ENCODE measurements around the gene ELOVL6. TPM values are rescaled to one million over a fixed set of nuclear protein-coding genes. Genes with fewer than 3 reads are reported as not detected.

ELOVL6 gene
- total and polyA plus RNA-seq, 10 of the 15 experiments (the other 5 are each of a cell fraction or from before 2014, with no cell fraction given) = 3.9 to 33.5 (median 8.1) TPM

GRCh38 chr4:110196206-110196870 is 2.1 kb downstream of the ELOVL6 start (continued):
- TF ChIP-seq SMARCA5 (IDR thresholded peaks at IDR 0.05) (peak; percentile 28; the same call in 1 of the 2 replicates), ZNF384 (IDR thresholded peaks at IDR 0.05; ENCODE audit: borderline replicate concordance, low read depth, low read length) (no peak), PAX5 (IDR thresholded peaks at IDR 0.05; ENCODE audit: borderline replicate concordance, low read depth, low read length) (peak; percentile 20; the same call in 1 of the 2 replicates), SPI1 (IDR thresholded peaks at IDR 0.05; ENCODE audit: borderline replicate concordance, insufficient read depth, low read depth, low read length) (peak; percentile 59; the same call in 1 of the 2 replicates), NKRF (conservative IDR thresholded peaks at IDR 0.05) (no peak; the same call in 1 of the 2 replicates), ZSCAN29 (IDR thresholded peaks at IDR 0.05) (peak; percentile 63; the same call in 1 of the 2 replicates), NR2F1 (conservative IDR thresholded peaks at IDR 0.05) (peak; percentile 67; the same call in 1 of the 2 replicates), POLR2AphosphoS5 (IDR thresholded peaks at IDR 0.05; ENCODE audit: low read length) (peak; percentile 61; the same call in 1 of the 2 replicates), ZNF217 (IDR thresholded peaks at IDR 0.05) (0 out of 2 replicates have a peak, but pooled peaks have one; percentile 44), CHD1 (IDR thresholded peaks at IDR 0.05; ENCODE audit: low read depth, low read length) (0 out of 2 replicates have a peak, but pooled peaks have one; percentile 38), PML (IDR thresholded peaks at IDR 0.05; ENCODE audit: low read length) (0 out of 2 replicates have a peak, but pooled peaks have one; percentile 12), DPF2 (IDR thresholded peaks at IDR 0.05) (peak; percentile 81; the same call in 1 of the 2 replicates), NR2C2 (IDR thresholded peaks at IDR 0.05; ENCODE audit: borderline replicate concordance, control insufficient read depth, insufficient read length, low read depth) (no peak), TCF12 (IDR thresholded peaks at IDR 0.05; ENCODE audit: low read depth, low read length) (no peak), RB1 (IDR thresholded peaks at IDR 0.05; ENCODE audit: borderline replicate concordance) (0 out of 2 replicates have a peak, but pooled peaks have one; percentile 86), NFXL1 (IDR thresholded peaks at IDR 0.05; ENCODE audit: borderline replicate concordance) (no peak), FOS (IDR thresholded peaks at IDR 0.05; ENCODE audit: borderline replicate concordance, extremely low read depth, insufficient read length) (no peak), MTA2 (IDR thresholded peaks at IDR 0.05; ENCODE audit: low read depth) (no peak), EGR1 (IDR thresholded peaks at IDR 0.05; ENCODE audit: borderline replicate concordance in 1 of 2, low read depth in 2 of 2, low read length in 2 of 2) (peak in 1 of 2 experiments; percentile 26; a peak in 1 of 3 replicates), ZBTB40 (IDR thresholded peaks at IDR 0.05; ENCODE audit: borderline replicate concordance) (peak; percentile 33; the same call in 1 of the 2 replicates)
